HK-2 (cell line): ENCODE results near the gene CCDC38.

ENCODE experiments used
- DNase-seq: peaks from one replicate; pipeline ENCODE4 v3.0.0-alpha.2; 2018; ENCODE audit not compliant: unreplicated experiment

The CCDC38 gene

DNA sequence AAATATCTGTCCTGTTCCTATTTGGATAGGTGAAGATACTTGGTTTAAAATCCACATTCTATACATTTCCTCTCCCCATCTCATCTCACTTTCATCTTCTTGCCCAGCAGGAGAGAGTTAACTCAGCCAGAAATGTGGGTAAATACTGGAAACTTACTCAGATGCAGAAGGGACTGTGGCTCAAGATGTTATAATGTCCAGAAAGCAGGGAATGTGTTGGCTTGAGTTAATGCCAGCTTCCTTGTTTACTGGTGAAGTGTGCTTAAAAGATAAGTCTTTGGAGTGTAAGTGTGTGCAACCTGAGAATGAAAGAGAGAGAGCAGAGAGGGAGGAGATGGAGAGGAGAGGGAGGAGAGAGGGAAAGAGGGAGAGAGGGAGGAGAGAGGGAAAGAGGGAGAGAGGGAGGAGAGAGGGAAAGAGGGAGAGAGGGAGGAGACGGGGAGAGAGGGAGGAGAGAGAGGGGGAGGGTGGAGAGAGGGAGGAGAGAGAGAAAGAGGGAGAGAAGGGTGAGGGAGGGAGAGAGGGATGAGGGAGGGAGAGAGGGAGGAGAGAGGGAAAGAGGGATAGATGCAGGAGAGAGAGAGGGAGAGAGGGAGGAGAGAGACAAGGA, 105.7 kb downstream of the CCDC38 start:
- no peak for DNase-seq

DNA sequence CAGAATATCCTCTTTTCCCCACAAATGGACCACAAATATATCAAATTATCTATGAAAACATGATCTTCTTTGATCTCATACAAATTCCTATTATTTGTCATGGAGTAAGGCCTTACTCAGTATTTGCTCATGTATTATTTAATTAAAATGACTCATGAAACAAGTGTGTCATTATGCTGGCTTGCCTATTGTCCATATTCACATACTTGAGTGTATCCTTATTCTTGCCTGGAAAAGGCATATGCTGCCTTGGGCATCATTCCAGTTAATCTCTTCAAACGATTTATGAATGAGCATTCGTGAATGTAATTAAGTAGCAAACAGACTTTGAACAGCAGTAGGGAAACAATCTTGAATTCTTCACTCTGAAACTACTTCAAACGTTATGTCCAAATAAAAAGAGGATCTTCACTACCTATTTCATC, 106.2 kb downstream of the CCDC38 start:
- DNase-seq: no peak

DNA sequence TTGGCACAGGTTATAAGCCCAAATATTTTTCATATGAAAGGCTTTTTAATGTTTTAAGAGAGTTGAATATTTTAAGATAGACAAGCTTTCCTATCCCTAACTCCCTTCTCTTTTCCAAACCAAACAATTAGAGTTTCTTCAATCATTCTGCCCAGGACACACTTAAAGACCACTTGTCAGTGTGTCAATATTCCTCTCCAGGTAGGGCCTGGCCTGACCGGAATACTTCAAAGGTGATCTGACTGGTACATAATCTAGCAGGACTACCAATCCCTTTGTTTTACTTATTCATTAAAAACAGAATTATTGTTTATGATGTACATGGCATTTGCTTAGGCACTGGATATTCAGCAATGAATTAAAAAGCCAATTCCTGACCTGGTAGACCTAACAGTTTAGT, 107.8 kb downstream of the CCDC38 start:
- DNase-seq: no peak

DNA sequence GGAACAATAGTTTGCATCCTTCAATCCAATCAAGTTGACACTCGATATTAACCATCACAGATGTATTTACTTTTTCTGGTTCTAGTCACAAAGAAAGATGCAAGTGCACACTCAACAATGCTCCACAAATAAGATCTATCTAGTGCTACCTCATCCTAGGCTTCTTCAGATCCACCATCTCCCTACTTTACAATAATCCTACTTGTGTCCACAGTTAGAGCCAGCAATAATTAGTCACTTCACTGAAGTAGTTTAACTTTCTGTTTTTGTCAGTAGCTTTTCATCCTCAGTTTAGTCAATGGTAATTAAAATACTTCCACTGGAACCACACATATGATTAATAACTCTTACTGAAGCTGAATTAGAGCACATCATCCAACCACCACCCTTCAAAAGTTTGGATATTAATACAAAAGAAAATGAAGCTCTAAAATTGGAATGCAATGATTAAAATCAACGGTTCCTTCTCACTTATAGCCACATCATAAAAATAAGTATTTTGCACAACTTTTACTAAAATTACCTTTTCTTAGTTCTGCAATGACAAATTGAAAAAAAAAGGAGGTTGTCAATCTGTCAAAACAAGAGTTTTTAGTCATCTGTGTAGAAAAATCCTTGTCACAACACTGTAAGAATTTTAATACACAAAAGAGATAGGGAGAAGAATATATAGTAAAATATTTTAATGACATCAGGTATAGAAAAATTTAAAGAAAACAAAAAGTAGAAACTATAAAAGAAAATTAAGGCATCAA, 111.9 kb downstream of the CCDC38 start:
- DNase-seq: no peak

DNA sequence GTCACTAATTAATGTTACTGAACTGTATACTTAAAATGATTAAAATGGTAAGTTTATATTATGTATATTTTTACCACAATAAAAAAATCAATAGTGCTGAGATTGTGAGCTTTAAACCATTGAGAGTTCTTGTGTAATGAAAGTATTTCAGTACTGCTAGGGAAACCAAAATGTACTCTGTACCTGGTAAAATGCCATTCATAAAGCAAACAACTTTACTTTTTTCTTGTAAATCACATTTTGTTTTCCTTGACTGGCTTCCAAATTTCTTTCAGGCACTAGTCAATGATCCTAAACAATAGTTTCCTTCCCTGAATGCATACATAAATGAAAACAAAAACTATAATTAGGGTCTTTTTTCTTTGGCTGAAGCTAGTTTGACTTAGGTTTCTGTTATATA, 113.0 kb downstream of the CCDC38 start:
- DNase-seq: no peak

DNA sequence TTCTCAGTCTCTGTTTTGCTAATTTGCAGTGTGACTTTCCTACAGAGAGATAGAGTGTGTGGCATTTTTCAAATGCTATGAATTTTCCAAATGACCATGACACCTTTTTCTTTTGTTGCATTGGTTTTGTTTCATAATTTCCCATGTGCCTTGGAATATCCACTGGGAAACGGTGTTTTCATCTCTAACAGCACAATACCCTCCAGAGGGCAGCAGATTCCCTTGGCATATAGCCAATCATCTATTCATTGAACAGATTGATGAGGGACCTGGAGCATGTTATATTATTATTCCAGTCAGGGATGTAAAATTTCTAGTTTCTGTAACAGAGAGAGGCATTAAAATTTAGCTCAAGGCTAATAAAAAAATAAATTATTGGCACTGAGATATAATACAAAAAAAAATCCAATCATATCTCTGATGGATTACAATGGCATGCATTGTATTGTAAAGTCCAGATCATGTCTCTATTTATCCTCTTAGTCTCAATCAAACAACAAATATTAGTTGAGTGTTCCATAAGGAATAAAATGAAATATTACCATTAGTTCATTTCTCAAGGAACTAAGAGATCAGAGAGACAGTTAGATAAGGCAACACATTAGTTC, 122.2 kb downstream of the CCDC38 start:
- DNase-seq: no peak
